ENCODE measurements around the gene TMEM120B.

The TMEM120B gene

GRCh38 chr12:121814429-121815119 lies 102.0 kb downstream of the TMEM120B start:
- no peak for DNase-seq

GRCh38 chr12:121815263-121815662 lies 102.7 kb downstream of the TMEM120B start:
- no peak for DNase-seq

- DNase-seq: no peak
These were observed 104.5 kb downstream of the TMEM120B start for GRCh38 chr12:121816925-121817647.

DNA sequence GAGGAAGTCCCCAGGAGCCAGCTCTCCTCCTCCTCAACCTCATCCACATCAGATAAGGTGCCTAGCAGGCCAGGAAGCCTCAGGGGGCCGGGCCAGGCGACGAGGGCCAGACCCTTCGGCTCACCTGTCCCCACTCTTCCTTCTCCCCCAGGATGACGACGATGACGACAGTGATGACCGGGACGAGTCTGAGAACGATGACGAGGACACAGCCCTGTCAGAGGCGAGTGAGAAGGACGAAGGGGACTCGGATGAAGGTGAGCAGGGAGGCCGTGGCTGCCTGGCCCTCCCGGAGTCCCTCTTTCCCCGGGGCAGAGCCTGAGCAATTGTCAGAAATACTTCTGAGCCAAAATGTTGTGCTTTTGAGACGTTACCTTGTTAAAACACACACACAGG lies 105.1 kb downstream of the TMEM120B start:
- no peak for DNase-seq

DNA sequence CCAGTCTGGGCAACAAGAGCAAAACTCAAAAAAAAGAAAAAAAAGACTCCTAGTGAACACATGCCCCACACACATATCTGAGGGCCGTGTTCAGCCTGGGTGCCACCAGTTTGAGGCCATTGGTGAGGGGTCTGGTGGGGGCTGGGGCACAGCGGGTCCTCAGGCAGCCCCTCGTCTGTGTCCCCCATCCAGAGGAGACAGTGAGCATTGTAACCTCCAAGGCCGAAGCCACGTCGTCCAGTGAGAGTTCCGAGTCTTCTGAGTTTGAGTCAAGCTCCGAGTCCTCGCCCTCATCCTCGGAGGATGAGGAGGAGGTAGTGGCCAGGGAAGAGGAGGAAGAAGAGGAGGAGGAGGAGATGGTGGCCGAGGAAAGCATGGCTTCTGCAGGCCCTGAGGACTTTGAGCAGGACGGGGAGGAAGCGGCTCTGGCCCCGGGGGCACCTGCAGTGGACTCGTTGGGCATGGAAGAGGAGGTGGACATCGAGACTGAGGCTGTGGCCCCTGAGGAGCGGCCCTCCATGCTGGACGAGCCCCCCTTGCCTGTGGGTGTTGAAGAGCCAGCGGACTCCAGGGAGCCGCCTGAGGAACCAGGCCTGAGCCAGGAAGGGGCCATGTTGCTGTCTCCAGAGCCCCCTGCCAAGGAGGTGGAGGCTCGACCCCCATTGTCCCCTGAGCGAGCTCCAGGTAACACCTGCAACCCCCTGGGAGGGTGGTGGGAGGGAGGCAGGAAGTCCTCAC lies 106.8 kb downstream of the TMEM120B start:
- DNase-seq: no peak

- no peak for DNase-seq
These were observed 107.5 kb downstream of the TMEM120B start for GRCh38 chr12:121820056-121820455.

DNA sequence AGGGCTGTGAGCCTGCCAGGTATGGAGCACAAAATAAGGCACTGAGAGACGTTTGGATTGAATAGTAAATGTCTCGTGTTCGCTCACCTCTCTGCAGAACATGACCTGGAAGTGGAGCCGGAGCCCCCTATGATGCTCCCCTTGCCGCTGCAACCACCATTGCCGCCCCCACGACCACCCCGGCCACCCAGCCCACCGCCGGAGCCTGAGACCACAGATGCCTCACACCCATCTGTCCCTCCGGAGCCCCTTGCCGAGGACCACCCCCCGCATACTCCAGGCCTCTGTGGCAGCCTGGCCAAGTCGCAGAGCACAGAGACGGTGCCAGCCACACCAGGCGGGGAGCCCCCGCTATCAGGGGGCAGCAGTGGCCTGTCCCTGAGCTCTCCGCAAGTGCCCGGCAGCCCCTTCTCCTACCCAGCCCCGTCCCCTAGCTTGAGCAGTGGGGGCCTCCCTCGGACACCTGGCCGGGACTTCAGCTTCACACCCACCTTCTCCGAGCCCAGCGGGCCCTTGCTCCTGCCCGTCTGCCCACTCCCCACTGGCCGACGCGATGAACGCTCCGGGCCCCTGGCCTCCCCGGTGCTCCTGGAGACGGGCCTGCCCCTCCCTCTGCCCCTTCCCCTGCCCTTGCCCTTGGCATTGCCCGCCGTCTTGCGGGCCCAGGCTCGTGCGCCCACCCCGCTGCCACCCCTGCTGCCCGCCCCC lies 110.0 kb downstream of the TMEM120B start:
- no peak for DNase-seq

DNA sequence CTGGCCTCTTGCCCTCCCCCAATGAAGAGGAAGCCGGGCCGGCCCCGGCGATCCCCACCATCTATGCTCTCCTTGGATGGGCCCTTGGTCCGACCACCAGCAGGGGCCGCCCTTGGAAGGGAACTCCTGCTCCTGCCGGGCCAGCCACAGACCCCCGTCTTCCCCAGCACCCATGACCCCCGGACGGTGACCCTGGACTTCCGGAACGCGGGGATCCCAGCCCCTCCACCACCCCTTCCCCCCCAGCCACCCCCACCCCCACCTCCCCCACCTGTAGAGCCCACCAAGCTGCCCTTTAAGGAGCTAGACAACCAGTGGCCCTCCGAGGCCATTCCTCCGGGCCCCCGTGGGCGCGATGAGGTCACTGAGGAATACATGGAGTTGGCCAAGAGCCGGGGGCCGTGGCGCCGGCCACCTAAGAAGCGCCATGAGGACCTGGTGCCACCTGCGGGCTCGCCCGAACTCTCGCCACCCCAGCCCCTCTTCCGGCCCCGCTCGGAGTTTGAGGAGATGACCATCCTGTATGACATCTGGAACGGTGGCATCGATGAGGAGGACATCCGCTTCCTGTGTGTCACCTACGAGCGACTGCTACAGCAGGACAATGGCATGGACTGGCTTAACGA lies 110.7 kb downstream of the TMEM120B start:
- no peak for DNase-seq

DNA sequence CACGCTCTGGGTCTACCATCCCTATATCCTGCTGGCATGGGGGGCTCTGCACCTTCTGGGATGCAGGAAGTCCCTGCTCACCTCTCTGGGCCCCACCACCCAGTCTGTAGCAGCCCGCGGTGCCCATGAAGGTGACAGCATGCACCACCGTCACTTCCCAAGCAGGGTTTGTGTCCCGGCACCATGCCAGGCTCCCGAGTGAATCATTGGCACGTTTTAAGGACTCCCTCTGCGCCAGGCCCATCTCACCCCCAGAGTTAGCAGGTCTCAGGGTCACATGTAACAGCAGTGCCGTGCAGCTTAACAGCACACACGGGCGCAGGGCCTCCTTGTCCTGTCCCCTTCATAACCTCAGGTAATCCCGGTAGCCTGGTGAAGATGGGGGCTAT lies 111.2 kb downstream of the TMEM120B start:
- DNase-seq: no peak

- no peak for DNase-seq
These were observed 112.5 kb downstream of the TMEM120B start for GRCh38 chr12:121825041-121825523.

- no peak for DNase-seq
These were observed 114.0 kb downstream of the TMEM120B start for GRCh38 chr12:121826318-121827150.

- no peak for DNase-seq
These were observed 115.0 kb downstream of the TMEM120B start for GRCh38 chr12:121827351-121828099.

- no peak for DNase-seq
These were observed 115.8 kb downstream of the TMEM120B start for GRCh38 chr12:121828306-121828705.

DNA sequence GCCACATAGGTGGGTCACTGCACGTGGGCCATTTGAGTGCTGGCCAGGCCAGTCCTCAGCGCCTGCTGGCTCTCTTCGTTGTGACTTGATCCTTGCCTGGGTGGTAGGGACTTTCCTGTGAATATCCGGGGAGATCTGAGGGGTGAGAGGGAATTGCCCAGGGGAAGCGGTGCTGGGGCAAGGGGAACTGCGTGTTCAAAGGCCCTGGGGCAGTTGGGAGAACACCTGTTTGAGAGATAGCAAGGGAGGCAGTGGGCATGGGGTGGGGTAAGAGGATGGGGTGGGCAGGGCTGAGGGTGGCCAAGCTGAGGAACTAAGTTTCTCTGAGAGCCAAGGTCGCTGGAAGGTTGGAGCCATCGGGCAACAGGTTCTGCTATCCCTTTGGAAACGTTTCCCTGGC lies 116.3 kb downstream of the TMEM120B start:
- DNase-seq: no peak

GRCh38 chr12:121829250-121829918 lies 116.8 kb downstream of the TMEM120B start:
- no peak for DNase-seq

DNA sequence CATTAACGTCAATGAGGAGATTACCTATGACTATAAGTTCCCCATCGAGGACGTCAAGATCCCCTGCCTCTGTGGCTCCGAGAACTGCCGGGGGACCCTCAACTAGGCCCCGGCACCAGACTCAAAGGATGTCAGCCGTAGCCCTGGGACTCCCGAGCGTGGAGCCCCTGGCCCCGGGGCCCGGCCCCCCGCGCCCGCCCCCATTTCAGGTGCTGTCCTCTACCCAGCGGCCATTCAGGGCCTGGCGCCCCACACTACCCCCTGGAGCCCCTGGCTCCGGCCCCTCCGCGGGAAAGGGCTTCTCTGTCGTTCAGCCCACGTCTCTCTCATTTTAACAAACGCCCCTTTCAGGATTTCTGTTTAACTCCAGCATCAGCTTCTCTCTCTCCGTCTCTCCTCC lies 117.6 kb downstream of the TMEM120B start:
- no peak for DNase-seq

DNA sequence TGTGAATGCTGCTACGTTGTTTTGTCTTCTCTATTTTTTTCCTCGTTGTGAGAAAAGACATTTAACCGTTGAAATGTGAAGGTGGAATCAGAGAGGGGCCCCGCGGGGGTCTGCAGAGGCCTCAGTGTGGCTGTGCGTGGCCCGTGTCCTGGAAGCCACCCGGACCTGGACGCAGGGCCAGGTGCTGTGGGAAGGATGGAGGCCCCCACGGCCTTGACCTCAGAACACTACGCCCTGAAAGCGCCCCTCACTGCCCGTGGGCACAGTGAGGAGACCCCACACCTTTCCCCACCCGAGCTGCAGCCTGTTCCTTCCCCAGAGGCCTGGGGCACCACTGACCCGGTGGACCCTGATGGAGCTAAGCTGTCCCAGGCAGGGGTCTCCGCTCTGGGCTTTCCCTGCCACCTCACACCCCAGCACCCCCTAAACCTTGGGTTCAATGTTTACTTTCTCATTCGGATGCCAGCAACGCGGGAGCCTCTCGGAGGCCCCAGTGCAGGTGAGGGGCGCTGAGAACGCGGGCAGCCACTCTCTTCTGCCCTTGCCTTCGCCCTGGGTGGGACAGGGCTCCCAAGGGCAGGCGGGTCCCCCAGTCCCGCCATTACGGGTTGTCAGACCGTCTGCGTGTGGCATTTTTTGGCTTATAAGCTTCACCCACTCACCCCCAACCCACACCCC lies 118.2 kb downstream of the TMEM120B start:
- no peak for DNase-seq

All from anterior cingulate cortex (tissue), 58 donors.